ENCODE results near the gene ZNF8.

DNA sequence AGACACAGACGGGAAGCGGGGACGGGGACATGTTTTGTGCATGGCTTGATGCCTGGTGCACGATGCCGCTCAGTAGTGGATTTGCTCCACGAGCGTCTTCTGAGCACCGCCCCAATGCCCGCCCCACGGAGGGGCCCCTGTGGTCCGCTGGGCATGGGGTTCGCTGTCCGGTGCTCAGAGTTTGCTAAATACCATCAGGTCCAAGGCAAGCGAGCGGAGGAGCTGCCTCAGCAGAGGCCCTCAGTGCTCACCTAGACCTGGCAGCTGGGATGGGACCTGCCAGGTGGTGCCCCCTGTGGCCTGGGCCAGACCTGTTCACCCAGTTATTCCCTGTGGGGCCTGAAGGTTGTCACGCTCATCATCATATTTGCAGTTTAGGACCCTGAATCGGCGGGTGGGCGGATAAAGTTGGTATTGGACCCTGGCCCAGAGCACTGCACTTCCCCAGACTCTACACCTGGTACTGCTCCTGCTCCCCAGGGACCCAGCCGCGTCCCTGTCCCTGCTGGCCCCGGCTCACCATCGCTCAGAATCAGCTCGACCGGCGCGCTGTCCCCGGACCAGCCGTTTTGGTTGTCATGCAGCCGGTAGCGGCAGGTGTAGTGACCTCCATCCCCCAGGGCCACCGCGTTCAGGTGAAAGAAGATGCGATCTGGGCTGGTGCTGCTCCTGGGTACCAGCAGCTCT lies 72.3 kb downstream of the ZNF8 start:
- TF ChIP-seq, protein P1, sequence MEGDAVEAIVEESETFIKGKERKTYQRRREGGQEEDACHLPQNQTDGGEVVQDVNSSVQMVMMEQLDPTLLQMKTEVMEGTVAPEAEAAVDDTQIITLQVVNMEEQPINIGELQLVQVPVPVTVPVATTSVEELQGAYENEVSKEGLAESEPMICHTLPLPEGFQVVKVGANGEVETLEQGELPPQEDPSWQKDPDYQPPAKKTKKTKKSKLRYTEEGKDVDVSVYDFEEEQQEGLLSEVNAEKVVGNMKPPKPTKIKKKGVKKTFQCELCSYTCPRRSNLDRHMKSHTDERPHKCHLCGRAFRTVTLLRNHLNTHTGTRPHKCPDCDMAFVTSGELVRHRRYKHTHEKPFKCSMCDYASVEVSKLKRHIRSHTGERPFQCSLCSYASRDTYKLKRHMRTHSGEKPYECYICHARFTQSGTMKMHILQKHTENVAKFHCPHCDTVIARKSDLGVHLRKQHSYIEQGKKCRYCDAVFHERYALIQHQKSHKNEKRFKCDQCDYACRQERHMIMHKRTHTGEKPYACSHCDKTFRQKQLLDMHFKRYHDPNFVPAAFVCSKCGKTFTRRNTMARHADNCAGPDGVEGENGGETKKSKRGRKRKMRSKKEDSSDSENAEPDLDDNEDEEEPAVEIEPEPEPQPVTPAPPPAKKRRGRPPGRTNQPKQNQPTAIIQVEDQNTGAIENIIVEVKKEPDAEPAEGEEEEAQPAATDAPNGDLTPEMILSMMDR (conservative IDR thresholded peaks at IDR 0.05; ENCODE audit: low read depth, low read length), result no peak
- no peak for TF ChIP-seq SMC3 (IDR thresholded peaks at IDR 0.05; ENCODE audit: low read depth, low read length)
- no peak for TF ChIP-seq MXI1 (IDR thresholded peaks at IDR 0.05; ENCODE audit: borderline replicate concordance, low read depth, low read length)
- no peak for TF ChIP-seq POLR2A (IDR thresholded peaks at IDR 0.05; ENCODE audit: low read depth, low read length)
- TF ChIP-seq MAZ (IDR thresholded peaks at IDR 0.05; ENCODE audit: borderline replicate concordance, low read depth, low read length), result no peak
